ENCODE results near the gene XXYLT1. TPM values are rescaled to one million over a fixed set of nuclear protein-coding genes. Genes with fewer than 3 reads are reported as not detected.

Gene XXYLT1
- total RNA-seq, 4 donors from 2014 or later, result 9.6 to 17.7 (median 13.2) TPM

DNA sequence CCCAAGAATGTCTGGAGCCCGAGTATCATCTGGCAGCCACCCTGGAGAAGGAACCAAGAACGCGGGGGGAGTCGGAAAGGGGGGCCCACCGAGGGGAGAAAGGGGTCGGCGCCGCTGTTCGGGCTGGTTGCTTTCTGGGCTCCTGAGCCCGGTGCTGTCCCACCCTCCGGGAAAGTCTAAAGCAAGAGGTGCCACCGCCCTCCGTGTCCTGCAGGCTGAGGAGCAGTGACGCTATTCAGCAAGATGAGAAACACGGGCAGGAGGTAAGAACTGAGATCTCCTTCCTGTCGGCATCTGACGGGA, 234.8 kb downstream of the XXYLT1 start:
- WGBS, 2 donors, result 64 to 76% methylated on average over 17 of the region's 17 CpGs
- Histone ChIP-seq H3K4me3 (no peak overlapping the region), H3K27ac (no peak overlapping the region), H3K4me1 (peaks cover 0 to 7% (median 3%) of the 10 kb centered on the region in 4 donors), H3K9me3 (peaks cover 0 to 9% (median 0%) of the 10 kb centered on the region in 4 donors), H3K36me3 (no peaks in the 10 kb centered on the region), H3K27me3 (peaks cover 0 to 6% of the 10 kb centered on the region in 2 donors)
- TF ChIP-seq POLR2A (IDR thresholded peaks at IDR 0.05) (no peak), EP300 (IDR thresholded peaks at IDR 0.05) (no peak), CTCF (IDR thresholded peaks at IDR 0.05) (no peak)
- no peak for DNase-seq (ENCODE audit: low spot score in 2 of 2)

DNA sequence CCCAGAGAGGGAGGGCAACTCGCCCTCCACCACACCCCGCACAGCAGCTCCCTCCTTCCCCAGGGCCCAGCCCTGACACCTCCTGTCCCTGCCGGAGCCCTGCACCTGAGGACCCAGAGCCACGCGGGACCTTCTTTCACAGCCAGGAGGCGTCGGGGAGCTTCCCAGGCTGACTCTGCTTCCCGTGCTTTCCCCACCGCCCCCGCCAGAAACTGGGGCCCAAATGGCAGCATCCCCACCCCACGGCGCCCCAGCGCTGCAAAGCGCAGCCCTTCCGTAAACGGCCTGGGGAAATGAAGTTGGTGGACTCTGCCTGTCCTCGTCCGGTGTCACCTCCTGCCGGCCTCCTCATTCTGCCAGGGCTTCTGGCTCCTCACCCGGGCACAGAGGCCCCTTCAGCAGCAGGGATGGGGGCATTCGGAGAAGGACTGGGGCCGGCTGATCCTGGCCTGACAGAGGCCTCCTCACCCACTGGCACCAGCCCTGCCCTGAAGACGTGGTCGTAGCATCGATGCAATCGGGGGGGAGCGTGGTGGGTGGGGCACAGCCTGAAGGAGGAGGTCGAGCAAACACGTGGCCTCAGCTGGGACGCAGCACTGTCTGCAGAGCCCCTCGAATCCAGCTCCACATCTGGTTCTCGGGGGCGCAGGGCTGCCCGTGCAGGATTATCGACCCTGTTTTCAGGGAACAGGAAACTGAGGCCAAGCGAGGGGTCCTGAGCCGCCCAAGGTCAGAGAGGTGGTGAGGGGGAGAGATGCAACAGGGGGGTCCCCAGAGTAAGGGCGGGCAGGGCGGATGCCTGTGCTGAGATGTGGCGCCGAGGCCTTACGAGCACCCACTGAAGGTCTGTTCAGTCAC, 235.4 kb downstream of the XXYLT1 start:
- no peak overlapping the region for H3K4me3 ChIP-seq
- no peak overlapping the region for H3K27ac ChIP-seq
- WGBS, 2 donors, result 68 to 70% methylated on average over 34 to 40 of the region's 42 CpGs
- peaks cover 0 to 7% (median 3%) of the 10 kb centered on the region in 4 donors for H3K4me1 ChIP-seq
- peaks cover 0 to 9% (median 0%) of the 10 kb centered on the region in 4 donors for H3K9me3 ChIP-seq
- H3K36me3 ChIP-seq, result no peaks in the 10 kb centered on the region
- DNase-seq (ENCODE audit: low spot score in 2 of 2), result no peak
- H3K27me3 ChIP-seq, result peaks cover 0 to 6% of the 10 kb centered on the region in 2 donors
- TF ChIP-seq POLR2A (IDR thresholded peaks at IDR 0.05), result no peak
- TF ChIP-seq EP300 (IDR thresholded peaks at IDR 0.05), result no peak

- H3K4me1 ChIP-seq, result peaks cover 0 to 7% (median 3%) of the 10 kb centered on the region in 4 donors
- H3K27me3 ChIP-seq, result peaks cover 0 to 6% of the 10 kb centered on the region in 2 donors
- H3K9me3 ChIP-seq, result peaks cover 0 to 9% (median 0%) of the 10 kb centered on the region in 4 donors
- WGBS, 2 donors, result 86 to 91% methylated on average over 11 of the region's 11 CpGs
- TF ChIP-seq CTCF (IDR thresholded peaks at IDR 0.05) (no peak), EP300 (IDR thresholded peaks at IDR 0.05) (no peak), POLR2A (IDR thresholded peaks at IDR 0.05) (no peak)
- H3K4me3 ChIP-seq, result no peak overlapping the region
- DNase-seq (ENCODE audit: low spot score in 2 of 2), result no peak
- H3K27ac ChIP-seq, result no peak overlapping the region
- H3K36me3 ChIP-seq, result no peaks in the 10 kb centered on the region
These were observed 236.4 kb downstream of the XXYLT1 start for GRCh38 chr3:195034541-195034940.

DNA sequence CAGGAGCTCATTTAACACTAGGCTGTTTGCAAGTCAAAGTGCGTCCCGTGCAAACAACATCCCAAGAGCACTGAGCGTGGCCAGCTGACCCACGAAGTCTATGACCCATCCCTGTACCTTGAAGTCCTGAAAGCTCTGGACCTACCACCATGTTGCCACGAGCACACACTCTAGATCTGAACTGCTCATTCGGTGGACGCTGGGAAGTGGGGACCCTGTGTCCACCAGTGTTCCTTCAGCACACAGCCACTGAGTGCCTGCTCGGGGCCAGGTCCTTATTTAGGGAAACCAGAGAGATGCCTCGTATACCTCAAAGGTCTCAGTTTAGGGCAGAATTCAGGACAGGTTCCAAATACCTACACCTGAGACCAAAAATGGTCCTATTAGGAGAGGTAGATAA, 236.9 kb downstream of the XXYLT1 start:
- H3K36me3 ChIP-seq, result no peaks in the 10 kb centered on the region
- 63 to 70% methylated on average over 9 of the region's 9 CpGs for WGBS, 2 donors
- H3K9me3 ChIP-seq, result peaks cover 0 to 9% (median 0%) of the 10 kb centered on the region in 4 donors
- H3K27me3 ChIP-seq, result peaks cover 0 to 6% of the 10 kb centered on the region in 2 donors
- H3K4me1 ChIP-seq, result peaks cover 0 to 7% (median 3%) of the 10 kb centered on the region in 4 donors
- H3K27ac ChIP-seq, result no peak overlapping the region
- no peak for DNase-seq (ENCODE audit: low spot score in 2 of 2)
- no peak overlapping the region for H3K4me3 ChIP-seq
- TF ChIP-seq CTCF (IDR thresholded peaks at IDR 0.05), result no peak
- no peak for TF ChIP-seq EP300 (IDR thresholded peaks at IDR 0.05)
- no peak for TF ChIP-seq POLR2A (IDR thresholded peaks at IDR 0.05)

- H3K27me3 ChIP-seq, result peaks cover 0 to 6% of the 10 kb centered on the region in 2 donors
- no peaks in the 10 kb centered on the region for H3K36me3 ChIP-seq
- peaks cover 0 to 7% (median 3%) of the 10 kb centered on the region in 4 donors for H3K4me1 ChIP-seq
- 51 to 62% methylated on average over 12 of the region's 12 CpGs for whole genome bisulfite sequencing, 2 donors
- DNase-seq (ENCODE audit: low spot score in 2 of 2), result no peak
- no peak overlapping the region for H3K4me3 ChIP-seq
- H3K27ac ChIP-seq, result no peak overlapping the region
- TF ChIP-seq CTCF (IDR thresholded peaks at IDR 0.05), result no peak
- no peak for TF ChIP-seq EP300 (IDR thresholded peaks at IDR 0.05)
- TF ChIP-seq POLR2A (IDR thresholded peaks at IDR 0.05), result no peak
- peaks cover 0 to 9% (median 0%) of the 10 kb centered on the region in 4 donors for H3K9me3 ChIP-seq
These were observed 237.3 kb downstream of the XXYLT1 start for GRCh38 chr3:195033531-195034091.

All from tibial nerve (tissue), 4 donors.